Naive thymus-derived CD4-positive, alpha-beta T cell (primary cell): ENCODE results near the gene RIT1. TPM values are rescaled to one million over a fixed set of nuclear protein-coding genes. Genes with fewer than 3 reads are reported as not detected.

Experiments used
- ATAC-seq: fragments of 150-1000 bp; cut with Tn5 transposase; 2 replicates; pipeline ENCODE4 v1.10.0; 2021; ENCODE audit warnings: mild to moderate bottlenecking, moderate library complexity
- CTCF ChIA-PET: fragments of 350-600 bp; sonication (Branson Sonifier 250); formaldehyde crosslinking; loops from one replicate; lab custom pipeline; 2021; ENCODE audit warnings: antibody characterized with exemption; lab: Charles Lee
- POLR2A ChIA-PET: fragments of 350-600 bp; sonication (Branson Sonifier 250); formaldehyde crosslinking; loops from one replicate; lab custom pipeline; 2021; ENCODE audit warnings: antibody characterized with exemption, inconsistent platforms; lab: Charles Lee
- DNase-seq, 9 donors: peaks; one replicate each; pipeline versions ENCODE4 v3.0.0 to v3.0.0-alpha.2; 2020 to 2022; ENCODE audit warnings: mixed read lengths in 1 of 9
- H3K27ac ChIP-seq: one replicate; pipeline ENCODE4 v1.7.0; 2013; ENCODE audit warnings: mild to moderate bottlenecking, low read depth, low read length, moderate library complexity
- H3K27me3 ChIP-seq, 2 donors: one replicate each; pipeline ENCODE4 v1.7.0; 2013; ENCODE audit warnings: low read length in 2 of 2, mild to moderate bottlenecking in 2 of 2, moderate library complexity in 2 of 2; ENCODE audit not compliant: control insufficient read depth in 2 of 2, insufficient read depth in 2 of 2
- H3K36me3 ChIP-seq, 3 experiments: 1 replicate in 2 of 3; 2 replicates in 1 of 3; pipeline ENCODE4 v1.7.0; 2013; ENCODE audit warnings: low read length in 3 of 3, mild to moderate bottlenecking in 3 of 3, moderate library complexity in 1 of 3; ENCODE audit not compliant: insufficient read depth in 3 of 3, control insufficient read depth in 2 of 3
- H3K4me1 ChIP-seq, 2 donors: one replicate each; pipeline ENCODE4 v1.7.0; 2013; ENCODE audit warnings: low read length in 2 of 2, mild to moderate bottlenecking in 2 of 2, moderate library complexity in 1 of 2; ENCODE audit not compliant: control insufficient read depth in 2 of 2, insufficient read depth in 2 of 2
- H3K4me3 ChIP-seq: 2 replicates; pipeline ENCODE4 v1.7.0; 2013; ENCODE audit warnings: mild to moderate bottlenecking, low read length
- H3K9me3 ChIP-seq, 3 experiments: 1 replicate in 2 of 3; 2 replicates in 1 of 3; pipeline ENCODE4 v1.7.0; 2013; ENCODE audit warnings: low read length in 3 of 3; ENCODE audit not compliant: control insufficient read depth in 2 of 3
- H3K27ac Mint-ChIP-seq, 9 donors: one replicate each; pipeline ENCODE4 v1.8.0; 2020 to 2022; ENCODE audit warnings: mixed read lengths in 9 of 9, mild to moderate bottlenecking in 8 of 9, moderate library complexity in 5 of 9, inconsistent platforms in 2 of 9
- H3K27me3 Mint-ChIP-seq, 5 donors: one replicate each; pipeline ENCODE4 v1.8.0; 2021 to 2022; ENCODE audit warnings: mixed read lengths in 5 of 5, mild to moderate bottlenecking in 1 of 5
- H3K36me3 Mint-ChIP-seq, 5 donors: one replicate each; pipeline ENCODE4 v1.8.0; 2020 to 2022; ENCODE audit warnings: mixed read lengths in 5 of 5, mild to moderate bottlenecking in 3 of 5, inconsistent platforms in 1 of 5
- H3K4me1 Mint-ChIP-seq, 7 donors: one replicate each; pipeline ENCODE4 v1.8.0; 2020 to 2022; ENCODE audit warnings: mixed read lengths in 7 of 7, mild to moderate bottlenecking in 3 of 7, inconsistent platforms in 1 of 7
- H3K4me3 Mint-ChIP-seq, 10 donors: one replicate each; pipeline ENCODE4 v1.8.0; 2020 to 2022; ENCODE audit warnings: mild to moderate bottlenecking in 10 of 10, mixed read lengths in 10 of 10, moderate library complexity in 6 of 10, inconsistent platforms in 2 of 10
- H3K9me3 Mint-ChIP-seq, 11 donors: one replicate each; pipeline ENCODE4 v1.8.0; 2020 to 2022; ENCODE audit warnings: mixed read lengths in 11 of 11, mild to moderate bottlenecking in 4 of 11, inconsistent platforms in 1 of 11, moderate library complexity in 1 of 11
- intact Hi-C, 2 donors: fragments of 100-400 bp; cut with micrococcal nuclease; formaldehyde crosslinking; loops; one replicate each; pipeline ENCODE4 v1.15.1; 2023
- polyA plus RNA-seq, 2 donors: library from polyadenylated mRNA; unstranded; fragments of 300-500 nt; fragmentation: Illumina TruSeq; gene quantifications; one replicate each; pipeline ENCODE4 v1.2.3, GENCODE V29; 2021
- total RNA-seq, 6 experiments: library from RNA in 5 of 6; stranded (reverse) in 5 of 6; gene quantifications; 1 replicate in 5 of 6; 2 replicates in 1 of 6; pipeline ENCODE4 v1.2.3 and lab custom pipeline; 2021 to 2026

RIT1 gene
- total and polyA plus RNA-seq, 7 experiments from 2014 or later, result 19.1 to 83.9 (median 38.4) TPM

DNA sequence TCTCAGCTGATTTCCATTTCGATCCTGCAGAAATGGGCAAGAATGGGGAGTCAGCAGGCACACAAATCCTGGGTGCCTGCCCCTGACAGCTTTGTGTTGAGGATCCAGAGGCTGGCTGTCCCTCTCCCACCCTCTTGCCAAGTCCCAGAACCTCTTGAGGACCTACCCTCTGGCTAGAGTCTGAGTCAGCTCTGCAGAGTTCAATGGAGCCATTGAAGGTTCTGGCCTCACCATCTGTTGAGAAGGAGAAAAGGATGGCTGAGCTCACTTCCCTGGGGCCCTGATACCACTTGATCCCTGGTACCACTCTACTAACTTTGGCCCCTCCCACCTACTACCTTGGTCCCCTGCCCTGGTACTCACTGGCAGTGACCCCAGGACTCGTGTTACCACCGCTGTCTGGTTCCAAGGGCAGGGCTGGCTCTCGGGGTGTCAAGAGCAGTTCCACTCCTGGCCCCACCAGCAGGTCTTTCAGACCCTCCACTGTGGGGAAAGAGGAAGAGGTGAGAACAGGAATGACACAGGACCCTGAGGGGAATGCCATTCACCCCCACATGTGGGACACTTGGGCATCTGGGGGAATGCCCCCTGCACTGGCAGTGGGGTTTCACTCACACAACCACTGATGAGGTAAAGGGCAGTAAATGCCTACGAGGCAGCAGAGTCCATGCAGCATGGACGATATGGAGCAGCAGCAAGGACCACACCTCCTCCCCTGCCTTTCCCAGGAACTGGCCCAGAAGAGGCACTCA is 40.8 kb upstream of the RIT1 start:
- no peak overlapping the region for H3K4me3 ChIP-seq
- POLR2A ChIA-PET, result interaction anchor here (1.2 to 1.9 kb wide), 4 partner anchors 10 to 25 kb away, joined by 3 to 8 read pairs (median 4); no protein-coding TSS in a partner anchor
- H3K27ac Mint-ChIP-seq, result peak overlapping the region in 5 of 9 donors; percentile 8 to 86 (median 52)
- peaks cover 0 to 3% of the 10 kb centered on the region in 2 donors for H3K4me1 ChIP-seq
- H3K9me3 ChIP-seq, result no peaks in the 10 kb centered on the region
- no peak for DNase-seq
- no peaks in the 10 kb centered on the region for H3K27me3 ChIP-seq
- ATAC-seq, result no peak
- no peaks in the 10 kb centered on the region for H3K9me3 Mint-ChIP-seq
- no peaks in the 10 kb centered on the region for H3K27me3 Mint-ChIP-seq
- H3K27ac ChIP-seq, result peak overlapping the region; percentile 44
- intact Hi-C loops, result no loop called here
- CTCF ChIA-PET, result no interaction called here
- no peak overlapping the region for H3K4me3 Mint-ChIP-seq
- H3K36me3 ChIP-seq, result peaks cover 32 to 94% (median 33%) of the 10 kb centered on the region in 3 experiments
- peaks cover 7 to 36% (median 12%) of the 10 kb centered on the region in 5 donors for H3K36me3 Mint-ChIP-seq
- H3K4me1 Mint-ChIP-seq, result peaks cover 2 to 11% (median 4%) of the 10 kb centered on the region in 7 donors

DNA sequence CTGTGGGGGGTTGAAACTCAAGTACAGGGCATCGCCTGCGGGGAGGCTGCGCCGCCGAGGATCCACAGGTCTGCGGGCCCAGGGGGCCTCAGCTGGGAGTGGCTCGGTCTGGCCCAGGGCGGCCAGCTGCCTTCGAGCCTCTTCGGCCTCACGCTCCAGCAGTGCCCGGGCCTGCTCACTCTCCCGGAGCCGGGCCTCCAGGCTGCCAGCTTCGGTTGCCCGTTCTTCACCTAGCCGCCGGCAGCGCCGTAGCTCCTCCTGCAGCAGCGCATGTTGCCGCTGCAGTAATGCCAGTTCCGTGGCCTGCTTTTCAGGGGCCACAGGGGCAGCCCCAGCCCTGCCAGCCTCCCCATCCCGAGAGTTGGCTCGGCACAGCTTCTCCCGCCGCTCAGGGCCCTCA is 39.7 kb upstream of the RIT1 start:
- Mint-ChIP-seq H3K36me3 (peaks cover 7 to 42% (median 12%) of the 10 kb centered on the region in 5 donors), H3K4me1 (peaks cover 13 to 22% (median 15%) of the 10 kb centered on the region in 7 donors)

DNA sequence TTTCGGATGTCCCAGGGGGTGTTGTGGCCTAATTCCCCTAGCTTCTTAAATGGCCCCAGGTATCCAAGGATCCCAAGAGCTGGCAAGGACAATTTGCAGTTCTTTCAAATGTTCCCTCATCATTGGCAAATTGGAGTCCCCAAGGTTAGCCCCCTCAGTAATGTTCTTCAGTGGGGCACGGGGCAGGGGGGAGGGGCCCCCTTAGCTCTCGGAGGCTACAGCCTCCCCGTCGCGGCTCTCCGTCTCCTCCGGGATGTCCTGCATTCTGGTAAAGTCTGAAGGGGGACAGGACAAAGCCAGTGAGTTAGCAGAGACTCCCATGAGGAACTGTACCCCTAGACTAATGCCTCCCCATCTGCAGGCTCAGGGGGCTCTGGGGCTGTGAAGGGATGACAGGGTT is 36.6 kb upstream of the RIT1 start:
- Histone ChIP-seq H3K36me3 (peaks cover 18 to 59% (median 22%) of the 10 kb centered on the region in 3 experiments), H3K27me3 (no peaks in the 10 kb centered on the region), H3K9me3 (no peaks in the 10 kb centered on the region), H3K4me1 (peaks cover 20 to 26% of the 10 kb centered on the region in 2 donors), H3K4me3 (no peak overlapping the region), H3K27ac (peak overlapping the region; percentile 65)
- DNase-seq (no peak), ATAC-seq (no peak)
- intact Hi-C loops, result loop anchor here in 1 of 2 donors (2.0 kb wide), 1 partner anchor 29 kb away; no protein-coding TSS in a partner anchor
- Mint-ChIP-seq H3K4me3 (no peak overlapping the region), H3K27ac (peak overlapping the region in 5 of 9 donors; percentile 45 to 96 (median 55)), H3K4me1 (peaks cover 21 to 46% (median 33%) of the 10 kb centered on the region in 7 donors), H3K9me3 (no peaks in the 10 kb centered on the region), H3K36me3 (peaks cover 0 to 29% (median 7%) of the 10 kb centered on the region in 5 donors), H3K27me3 (no peaks in the 10 kb centered on the region)
- ChIA-PET CTCF (interaction anchor here (0.9 kb wide), 1 partner anchor 26 kb away, joined by 3 read pairs; no protein-coding TSS in a partner anchor), POLR2A (interaction anchor here (0.6 to 2.0 kb wide), 4 partner anchors 9 to 47 kb away, joined by 3 to 5 read pairs (median 4); no protein-coding TSS in a partner anchor)

More for the DNA sequence above, 39.7 kb upstream of the RIT1 start:
- Histone ChIP-seq H3K27ac (no peak overlapping the region), H3K9me3 (no peaks in the 10 kb centered on the region), H3K27me3 (no peaks in the 10 kb centered on the region), H3K4me1 (peaks cover 10 to 14% of the 10 kb centered on the region in 2 donors), H3K36me3 (peaks cover 31 to 89% (median 32%) of the 10 kb centered on the region in 3 experiments), H3K4me3 (no peak overlapping the region)
- ChIA-PET POLR2A (interaction anchor here (0.6 to 1.9 kb wide), 4 partner anchors 9 to 17 kb away, joined by 3 to 8 read pairs (median 4); no protein-coding TSS in a partner anchor), CTCF (no interaction called here)
- Mint-ChIP-seq H3K27ac (no peak overlapping the region), H3K27me3 (no peaks in the 10 kb centered on the region), H3K9me3 (no peaks in the 10 kb centered on the region), H3K4me3 (no peak overlapping the region)
- DNase-seq (no peak), ATAC-seq (no peak)
- intact Hi-C loops, result no loop called here

DNA sequence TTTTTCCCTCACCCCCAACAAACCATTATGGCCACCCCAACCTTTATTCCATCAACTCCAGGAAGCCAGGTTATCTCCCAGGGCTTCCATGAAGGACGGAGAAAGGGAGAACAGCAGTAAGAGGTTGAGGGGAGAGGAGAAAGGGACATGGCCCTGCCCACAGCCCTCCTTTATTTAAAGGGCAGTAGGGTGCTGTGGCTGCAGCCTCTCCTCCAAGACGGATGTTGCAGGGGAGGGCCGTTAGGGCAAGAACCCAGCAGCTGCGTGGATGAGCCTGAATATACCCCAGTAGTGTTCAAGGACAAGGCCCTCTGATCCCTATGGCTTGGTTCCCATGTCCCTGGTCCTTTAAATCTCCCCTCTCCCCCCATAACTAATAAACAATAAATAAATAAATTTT is 36.1 kb upstream of the RIT1 start:
- H3K4me1 Mint-ChIP-seq, result peaks cover 25 to 49% (median 36%) of the 10 kb centered on the region in 7 donors
- ChIA-PET CTCF (no interaction called here), POLR2A (interaction anchor here (0.6 to 2.0 kb wide), 3 partner anchors 10 to 48 kb away, joined by 3 to 5 read pairs (median 4); no protein-coding TSS in a partner anchor)
- peak overlapping the region; percentile 81 to 99 (median 89) for H3K27ac Mint-ChIP-seq
- DNase-seq, result no peak
- Histone ChIP-seq H3K9me3 (no peaks in the 10 kb centered on the region), H3K4me1 (peaks cover 20 to 26% of the 10 kb centered on the region in 2 donors), H3K27me3 (no peaks in the 10 kb centered on the region), H3K27ac (peak overlapping the region; percentile 65), H3K4me3 (no peak overlapping the region), H3K36me3 (peaks cover 13 to 54% (median 21%) of the 10 kb centered on the region in 3 experiments)
- H3K27me3 Mint-ChIP-seq, result no peaks in the 10 kb centered on the region
- intact Hi-C loops, result loop anchor here in 1 of 2 donors (2.0 kb wide), 1 partner anchor 30 kb away; no protein-coding TSS in a partner anchor
- no peaks in the 10 kb centered on the region for H3K9me3 Mint-ChIP-seq
- peaks cover 0 to 27% (median 5%) of the 10 kb centered on the region in 5 donors for H3K36me3 Mint-ChIP-seq
- no peak for ATAC-seq
- peak overlapping the region in 2 of 10 donors; percentile 11 to 63 for H3K4me3 Mint-ChIP-seq

DNA sequence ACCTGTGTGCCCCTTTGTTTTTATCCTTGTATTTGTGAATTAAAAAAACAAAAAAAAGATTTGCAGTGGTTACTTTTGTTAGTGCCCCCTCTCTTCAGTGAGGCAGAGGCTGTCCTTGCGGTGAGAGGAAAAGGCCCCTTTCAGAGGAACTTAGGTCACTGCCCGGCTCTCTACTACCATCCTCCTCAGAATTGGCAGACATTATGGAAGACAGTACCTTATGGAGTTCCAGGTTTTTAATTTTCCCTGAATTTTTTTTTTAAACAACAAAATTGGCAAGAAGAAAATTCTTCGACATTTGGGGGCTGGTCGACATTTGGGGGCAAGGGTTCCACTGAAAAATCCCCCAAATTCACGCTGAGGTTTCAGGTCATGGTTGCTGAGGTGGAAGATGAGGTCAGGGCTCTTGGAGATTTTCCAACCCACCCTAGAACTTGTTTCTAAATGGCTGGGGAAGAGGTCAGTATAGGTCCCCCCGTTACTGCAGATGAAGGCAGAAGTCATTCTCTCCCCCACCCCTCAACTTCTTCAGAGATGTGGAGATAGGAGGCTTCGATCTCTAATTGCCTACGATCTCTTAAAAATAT is 35.6 kb upstream of the RIT1 start:
- H3K4me3 ChIP-seq, result no peak overlapping the region
- no peak for ATAC-seq
- CTCF ChIA-PET, result interaction anchor here (1.0 kb wide), 1 partner anchor 43 kb away, joined by 6 read pairs; no protein-coding TSS in a partner anchor
- H3K36me3 Mint-ChIP-seq, result peaks cover 0 to 24% (median 5%) of the 10 kb centered on the region in 5 donors
- intact Hi-C loops, result loop anchor here (1.0 to 2.0 kb wide), 3 partner anchors 8 to 30 kb away; partner anchors contain the start of gene KHDC4 (in 2 of the 2)
- peaks cover 13 to 49% (median 15%) of the 10 kb centered on the region in 3 experiments for H3K36me3 ChIP-seq
- no peak for DNase-seq
- POLR2A ChIA-PET, result interaction anchor here (1.0 to 5.1 kb wide), 6 partner anchors 13 to 70 kb away, joined by 3 to 66 read pairs (median 10); partner anchors contain the start of genes ARHGEF2 and KHDC4
- peaks cover 20 to 27% of the 10 kb centered on the region in 2 donors for H3K4me1 ChIP-seq
- no peaks in the 10 kb centered on the region for H3K9me3 ChIP-seq
- H3K4me3 Mint-ChIP-seq, result peak overlapping the region in 9 of 10 donors; percentile 16 to 87 (median 63)
- no peaks in the 10 kb centered on the region for H3K9me3 Mint-ChIP-seq
- peak overlapping the region; percentile 81 to 99 (median 89) for H3K27ac Mint-ChIP-seq
- H3K27me3 Mint-ChIP-seq, result no peaks in the 10 kb centered on the region
- peaks cover 28 to 54% (median 41%) of the 10 kb centered on the region in 7 donors for H3K4me1 Mint-ChIP-seq
- H3K27me3 ChIP-seq, result no peaks in the 10 kb centered on the region
- H3K27ac ChIP-seq, result peak overlapping the region; percentile 65

DNA sequence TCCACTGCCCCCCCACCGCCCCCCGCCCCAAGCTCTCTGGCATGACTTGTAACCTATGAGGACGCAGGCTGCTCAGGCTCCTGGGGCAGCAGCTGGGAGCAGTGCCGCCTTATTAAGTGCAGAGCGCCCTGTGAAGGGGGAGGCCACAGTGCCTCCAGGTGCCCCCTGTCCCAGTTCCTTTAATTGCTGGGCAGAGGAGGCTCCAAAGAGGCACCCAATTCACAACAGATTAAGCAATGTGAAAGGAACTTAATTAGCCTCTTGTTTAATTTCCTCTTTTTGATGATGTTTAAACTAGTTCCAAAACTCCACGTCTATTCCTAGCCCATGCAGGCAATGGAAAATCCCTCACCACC is 33.3 kb upstream of the RIT1 start:
- peak overlapping the region in 3 of 10 donors; percentile 34 to 61 (median 45) for H3K4me3 Mint-ChIP-seq
- intact Hi-C loops, result no loop called here
- peak overlapping the region; percentile 65 for H3K27ac ChIP-seq

More for the DNA sequence above, 33.3 kb upstream of the RIT1 start:
- H3K36me3 ChIP-seq, result peaks cover 0 to 27% (median 8%) of the 10 kb centered on the region in 3 experiments
- ChIA-PET POLR2A (interaction anchor here (0.6 to 5.1 kb wide), 8 partner anchors 10 to 513 kb away, joined by 3 to 66 read pairs (median 4); partner anchors contain the start of genes ARHGEF2 and KHDC4), CTCF (no interaction called here)
- H3K27ac Mint-ChIP-seq, result peak overlapping the region; percentile 77 to 99 (median 89)
- no peaks in the 10 kb centered on the region for H3K9me3 ChIP-seq
- H3K27me3 ChIP-seq, result no peaks in the 10 kb centered on the region
- no peak for DNase-seq
- H3K9me3 Mint-ChIP-seq, result no peaks in the 10 kb centered on the region
- ATAC-seq, result no peak
- no peaks in the 10 kb centered on the region for H3K27me3 Mint-ChIP-seq
- peaks cover 31 to 47% of the 10 kb centered on the region in 2 donors for H3K4me1 ChIP-seq
- no peak overlapping the region for H3K4me3 ChIP-seq
- H3K4me1 Mint-ChIP-seq, result peaks cover 44 to 72% (median 61%) of the 10 kb centered on the region in 7 donors
- peaks cover 0 to 14% (median 0%) of the 10 kb centered on the region in 5 donors for H3K36me3 Mint-ChIP-seq
